Ecto neural progenitor cell (in vitro differentiated cells): ENCODE measurements around the gene PSMD1.
"Not testable (repeated sequence)": the region's sequence is repeated elsewhere in the genome, so short reads cannot be mapped to it uniquely, and the experiment has no call there.

Experiments used
- DNase-seq: peaks from one replicate; pipeline ENCODE4 v3.0.0-alpha.2; 2018; ENCODE audit warnings: low spot score

PSMD1 gene

DNA sequence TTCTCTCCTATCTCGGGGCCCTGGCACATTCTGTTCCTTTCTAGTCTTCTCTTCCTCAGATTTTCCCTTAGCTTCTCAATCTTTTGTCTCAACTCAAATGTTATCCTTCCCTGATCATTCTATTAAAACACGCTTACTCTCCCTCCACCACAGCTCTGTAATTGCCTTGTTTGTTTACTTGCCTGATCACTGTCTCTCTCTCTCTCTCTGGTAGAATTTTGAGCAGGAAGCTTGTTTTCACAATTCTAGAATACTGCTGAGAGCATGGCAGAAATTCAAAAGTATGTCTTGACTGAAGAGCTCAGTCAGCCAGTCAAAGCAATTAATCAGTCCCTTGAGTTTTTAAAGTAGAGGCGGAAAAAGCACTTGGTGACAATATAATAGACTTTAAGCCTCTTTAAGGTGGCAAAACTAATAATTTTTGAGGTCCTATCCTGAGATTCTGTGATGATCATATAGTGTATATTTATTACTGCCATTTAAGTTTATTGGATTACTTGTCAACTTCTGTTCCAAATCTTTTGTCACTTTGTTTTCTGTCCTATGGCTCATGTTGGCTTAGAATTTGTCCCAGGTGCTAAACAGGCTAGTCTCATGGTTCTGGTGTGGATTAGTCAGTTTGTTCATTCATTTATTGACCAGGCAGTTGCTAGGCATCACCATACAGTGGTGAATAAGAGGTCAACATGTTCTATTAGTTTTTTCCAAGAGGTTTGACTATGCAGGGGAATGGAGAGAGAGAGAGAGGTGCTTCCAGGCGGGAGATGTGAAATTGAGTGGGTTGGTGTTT is 2.3 kb downstream of the PSMD1 start:
- DNase-seq: no peak

DNA sequence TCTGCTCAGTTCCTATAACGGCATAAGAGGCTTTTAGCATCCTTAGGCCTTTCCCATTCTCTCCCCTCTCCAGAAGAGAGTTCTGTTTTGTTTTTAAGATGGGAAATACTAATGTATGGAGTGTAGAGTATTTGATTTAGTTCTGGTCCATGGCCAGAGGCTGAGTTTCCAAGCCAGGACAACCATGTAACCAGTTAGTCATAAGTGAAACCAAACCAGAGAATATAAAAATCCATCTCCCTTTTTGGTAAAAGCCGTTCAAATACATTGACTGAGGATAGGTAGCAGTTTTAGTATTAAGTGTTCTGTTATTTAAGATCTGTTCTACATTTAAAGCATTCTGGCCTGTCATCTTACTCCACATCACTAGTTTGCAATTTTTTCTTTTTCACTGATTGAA is 3.1 kb downstream of the PSMD1 start:
- DNase-seq: no peak

DNA sequence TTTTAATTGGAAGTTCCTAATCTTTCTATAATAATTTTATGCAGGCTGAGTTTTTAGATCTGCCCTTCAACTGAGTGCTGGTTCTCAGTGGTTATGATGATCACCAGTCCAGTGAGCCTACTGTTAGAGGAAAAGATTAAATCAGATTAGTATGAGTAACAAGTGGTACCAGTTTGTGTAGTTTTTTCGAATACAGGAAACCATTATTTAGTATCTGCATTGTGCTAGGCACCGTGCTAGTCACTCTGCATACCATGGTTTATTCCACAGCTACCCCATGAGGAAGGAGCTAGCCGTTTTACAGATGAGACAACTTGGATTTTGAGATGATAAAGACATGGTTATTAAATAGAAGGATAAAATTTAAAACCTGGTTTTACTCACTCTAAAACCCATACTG is 6.1 kb downstream of the PSMD1 start:
- DNase-seq: no peak

GRCh38 chr2:231063347-231063746 is 6.7 kb downstream of the PSMD1 start:
- DNase-seq: no peak

DNA sequence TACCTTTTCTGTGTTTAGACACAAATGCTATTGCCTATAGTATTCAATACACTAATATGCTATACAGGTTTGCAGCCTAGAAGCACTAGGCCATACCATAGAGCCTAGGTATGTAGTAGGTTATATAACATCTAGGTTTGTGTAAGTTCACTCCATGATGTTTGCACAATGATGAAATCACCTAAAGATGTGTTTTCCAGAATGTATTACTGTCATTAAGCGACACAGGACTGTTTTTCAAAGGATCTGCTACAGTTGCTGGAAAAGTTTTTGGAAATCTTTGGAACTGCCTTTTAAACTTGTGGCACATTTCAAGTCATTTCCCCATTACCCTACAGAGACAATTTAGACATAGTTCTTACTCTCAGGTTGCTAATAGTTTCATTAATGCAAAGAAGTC is 9.3 kb downstream of the PSMD1 start:
- DNase-seq: no peak

- not testable (repeated sequence) for DNase-seq
These were observed 10.9 kb downstream of the PSMD1 start for GRCh38 chr2:231067531-231067930.

DNA sequence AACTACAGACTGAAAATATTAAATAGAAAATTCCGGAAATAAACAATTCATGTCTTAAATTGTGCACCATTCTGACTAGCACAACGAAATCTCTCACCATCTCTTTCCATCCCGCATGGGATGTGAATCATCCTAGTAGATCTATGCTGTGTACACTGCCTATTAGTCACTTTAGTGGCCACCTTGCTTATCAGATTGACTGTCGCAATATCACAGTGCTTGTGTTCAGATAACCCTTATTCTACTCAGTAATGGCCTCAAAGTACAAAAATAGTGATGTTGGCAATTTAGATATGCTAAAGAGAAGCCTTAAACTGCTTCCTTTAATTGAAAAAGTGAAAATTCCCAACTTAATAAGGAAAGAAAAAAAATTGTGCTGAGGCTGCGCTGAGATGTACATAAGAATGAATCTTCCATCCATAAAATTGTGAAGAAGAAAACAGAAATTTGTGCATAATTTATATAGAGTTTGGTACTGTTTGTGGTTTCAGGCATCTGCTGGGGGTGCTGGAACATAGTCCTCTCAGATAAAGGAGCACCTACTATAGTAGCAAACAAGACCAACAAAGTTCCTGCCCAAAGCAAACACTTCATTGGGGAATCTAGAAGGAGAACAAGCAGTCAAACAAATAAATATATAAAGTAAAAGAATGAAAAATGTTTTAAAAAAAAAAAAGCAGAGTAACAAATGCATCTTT is 12.0 kb downstream of the PSMD1 start:
- no peak for DNase-seq

GRCh38 chr2:231069379-231070054 is 12.8 kb downstream of the PSMD1 start:
- no peak for DNase-seq

GRCh38 chr2:231084565-231084964 is 27.9 kb downstream of the PSMD1 start:
- DNase-seq: no peak

DNA sequence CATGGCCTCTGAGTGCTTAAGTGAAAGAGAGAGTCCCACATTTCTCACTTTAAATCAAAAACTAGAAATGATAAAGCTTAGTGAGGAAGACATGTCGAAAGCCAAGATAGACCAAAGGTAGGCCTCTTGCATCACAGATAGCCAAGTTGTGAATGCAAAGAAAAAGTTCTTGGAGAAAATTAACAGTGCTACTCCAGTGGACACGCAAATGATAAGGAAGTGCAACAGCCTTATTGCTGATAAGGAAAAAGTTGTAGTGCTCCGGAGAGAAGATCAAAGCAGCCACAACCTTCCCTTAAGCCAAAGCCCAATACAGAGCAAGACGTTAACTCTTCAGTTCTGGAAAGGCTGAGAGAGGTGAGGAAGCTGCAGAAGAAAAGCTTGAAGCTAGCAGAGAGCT is 32.1 kb downstream of the PSMD1 start:
- no peak for DNase-seq

GRCh38 chr2:231093933-231094332 is 37.3 kb downstream of the PSMD1 start:
- no peak for DNase-seq

GRCh38 chr2:231094736-231095346 is 38.2 kb downstream of the PSMD1 start:
- DNase-seq: no peak

DNA sequence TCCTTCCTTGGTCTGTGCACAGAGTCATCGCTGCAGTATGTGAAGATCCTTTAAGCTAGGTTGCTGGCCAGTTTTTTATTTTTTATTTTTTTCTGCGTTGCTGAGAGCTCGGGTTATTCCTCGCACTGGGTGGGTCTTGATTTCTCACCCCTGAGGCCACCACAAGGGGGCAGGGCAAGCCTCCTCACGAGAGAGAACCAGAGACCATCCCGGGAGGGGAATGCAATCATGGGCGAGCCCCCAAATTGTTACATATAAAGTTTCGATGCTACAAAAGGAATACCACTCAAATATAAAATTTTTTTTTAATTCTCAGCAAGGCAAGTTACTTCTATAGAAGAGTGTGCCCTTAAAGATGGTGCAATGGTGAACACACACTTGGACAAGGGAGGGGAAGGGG is 43.3 kb downstream of the PSMD1 start:
- DNase-seq: no peak

- not testable (repeated sequence) for DNase-seq
These were observed 43.7 kb downstream of the PSMD1 start for GRCh38 chr2:231100321-231100720.

- no peak for DNase-seq
These were observed 44.3 kb downstream of the PSMD1 start for GRCh38 chr2:231100990-231101389.

DNA sequence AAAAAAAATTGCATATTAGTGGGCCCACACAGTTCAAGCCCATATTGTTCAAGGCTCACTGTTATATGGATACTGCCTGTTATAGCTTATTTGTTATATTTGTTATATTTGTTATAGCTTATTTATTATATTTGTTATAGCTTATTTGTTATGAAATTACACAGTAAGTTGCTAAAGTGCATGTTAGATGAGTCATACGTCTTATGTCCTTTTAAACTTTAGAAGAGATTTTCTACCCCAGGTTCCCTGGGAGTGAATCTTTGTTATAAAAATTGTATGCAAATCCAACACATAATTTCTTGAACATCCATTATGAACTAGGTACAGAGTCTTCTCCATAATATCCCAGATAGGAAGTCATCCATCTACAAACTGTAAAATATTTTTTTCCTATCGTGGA is 46.1 kb downstream of the PSMD1 start:
- no peak for DNase-seq

GRCh38 chr2:231104115-231104713 is 47.5 kb downstream of the PSMD1 start:
- no peak for DNase-seq

DNA sequence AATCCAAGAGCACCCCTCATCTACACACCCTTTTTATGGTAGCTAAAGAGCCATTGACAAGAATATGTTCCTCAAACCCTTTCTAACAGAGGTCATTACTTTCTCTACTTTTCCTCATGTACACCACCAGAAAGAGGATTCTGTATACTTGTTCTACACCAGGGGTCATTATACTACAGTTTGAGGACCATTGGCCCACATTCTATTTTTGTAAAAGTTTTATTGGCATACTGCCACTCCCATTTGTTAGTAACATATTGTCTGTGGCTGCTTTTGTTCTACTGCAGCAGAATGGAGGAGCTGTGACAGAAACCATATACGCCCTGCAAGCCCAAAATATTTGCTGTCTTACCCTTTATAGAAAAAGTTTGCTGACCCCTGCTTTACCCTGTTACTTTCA is 53.9 kb downstream of the PSMD1 start:
- DNase-seq: no peak

GRCh38 chr2:231111987-231112386 is 55.3 kb downstream of the PSMD1 start:
- DNase-seq: no peak

DNA sequence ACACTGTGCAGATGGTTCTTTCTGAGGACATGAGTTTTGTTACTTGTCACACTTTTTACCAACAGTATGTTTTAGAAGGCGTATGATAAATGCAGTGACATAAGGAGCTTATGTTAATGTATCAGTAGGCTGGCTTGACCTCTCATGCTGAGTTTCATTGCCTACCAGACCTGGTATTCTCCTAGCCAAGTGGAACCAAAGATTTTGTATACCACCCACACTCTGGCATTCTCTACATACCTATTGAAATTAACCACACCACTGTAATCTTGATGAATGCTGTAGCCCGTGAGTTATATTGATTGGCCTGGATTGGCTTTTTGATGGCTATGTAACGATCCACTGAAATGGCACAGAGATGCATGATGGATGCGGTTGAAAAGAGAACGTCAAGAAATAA is 56.8 kb downstream of the PSMD1 start:
- no peak for DNase-seq

DNA sequence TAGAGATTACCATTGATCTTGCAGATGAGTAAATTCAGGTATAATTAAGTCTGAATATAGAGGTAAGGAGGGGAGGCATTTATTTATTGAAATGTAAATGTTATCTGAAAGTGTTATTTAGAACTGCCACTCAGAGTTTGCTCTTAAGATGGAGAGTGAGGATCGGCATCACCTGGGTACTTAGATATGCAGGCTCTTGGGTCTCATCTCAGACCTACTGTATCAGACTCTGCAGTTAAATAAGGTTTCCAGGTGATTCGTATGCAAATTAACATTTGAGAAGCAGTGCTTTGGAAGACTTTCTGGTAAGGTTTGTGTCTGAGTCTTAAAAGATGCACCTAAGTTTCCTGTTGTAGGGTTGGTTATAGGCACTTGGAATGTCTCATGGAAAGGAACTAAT is 59.0 kb downstream of the PSMD1 start:
- DNase-seq: no peak

GRCh38 chr2:231117148-231117547 is 60.5 kb downstream of the PSMD1 start:
- no peak for DNase-seq
